ENCODE results near the gene HOXB1.

DNA sequence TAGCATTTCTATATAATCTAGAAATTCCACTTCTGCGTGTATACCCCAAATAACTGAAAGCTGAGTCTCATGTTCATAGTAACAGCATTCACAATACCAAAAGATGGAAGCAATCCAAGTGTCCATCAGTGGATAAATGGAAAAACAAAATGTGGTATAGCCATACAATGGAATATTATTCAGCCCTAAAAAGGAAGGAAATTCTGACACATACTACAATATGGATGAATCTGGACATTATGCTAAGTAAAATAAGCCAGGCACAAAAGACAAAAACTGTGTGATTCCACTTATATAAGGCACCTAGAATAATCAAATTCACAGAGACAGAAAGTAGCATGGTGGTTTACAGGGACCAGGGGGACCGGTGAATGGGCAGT is 20.4 kb downstream of the HOXB1 start:
- TF ChIP-seq, protein P1, sequence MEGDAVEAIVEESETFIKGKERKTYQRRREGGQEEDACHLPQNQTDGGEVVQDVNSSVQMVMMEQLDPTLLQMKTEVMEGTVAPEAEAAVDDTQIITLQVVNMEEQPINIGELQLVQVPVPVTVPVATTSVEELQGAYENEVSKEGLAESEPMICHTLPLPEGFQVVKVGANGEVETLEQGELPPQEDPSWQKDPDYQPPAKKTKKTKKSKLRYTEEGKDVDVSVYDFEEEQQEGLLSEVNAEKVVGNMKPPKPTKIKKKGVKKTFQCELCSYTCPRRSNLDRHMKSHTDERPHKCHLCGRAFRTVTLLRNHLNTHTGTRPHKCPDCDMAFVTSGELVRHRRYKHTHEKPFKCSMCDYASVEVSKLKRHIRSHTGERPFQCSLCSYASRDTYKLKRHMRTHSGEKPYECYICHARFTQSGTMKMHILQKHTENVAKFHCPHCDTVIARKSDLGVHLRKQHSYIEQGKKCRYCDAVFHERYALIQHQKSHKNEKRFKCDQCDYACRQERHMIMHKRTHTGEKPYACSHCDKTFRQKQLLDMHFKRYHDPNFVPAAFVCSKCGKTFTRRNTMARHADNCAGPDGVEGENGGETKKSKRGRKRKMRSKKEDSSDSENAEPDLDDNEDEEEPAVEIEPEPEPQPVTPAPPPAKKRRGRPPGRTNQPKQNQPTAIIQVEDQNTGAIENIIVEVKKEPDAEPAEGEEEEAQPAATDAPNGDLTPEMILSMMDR (IDR thresholded peaks at IDR 0.05) = no peak
- TF ChIP-seq POLR2A (IDR thresholded peaks at IDR 0.05) (no peak), EP300 (IDR thresholded peaks at IDR 0.05) (no peak)
